Sigmoid colon (tissue), 7 donors: Measurements from ENCODE around the gene PIH1D2. TPM values are rescaled to one million over a fixed set of nuclear protein-coding genes. Genes with fewer than 3 reads are reported as not detected.

Experiments used
- DNase-seq: peaks from one replicate; pipeline ENCODE4 v3.0.0-alpha.2; 2019
- H3K27ac ChIP-seq, 4 donors: fragments of 200-600 bp; sonication (generic); one replicate each; pipeline ENCODE4 v1.5.1; 2016 to 2019; ENCODE audit warnings: mild to moderate bottlenecking in 1 of 4
- H3K27me3 ChIP-seq, 3 donors: fragments of 200-600 bp; sonication (generic); one replicate each; pipeline ENCODE4 v1.5.1; 2019; ENCODE audit warnings: mild to moderate bottlenecking in 1 of 3
- H3K36me3 ChIP-seq, 4 donors: fragments of 200-600 bp; sonication (generic); one replicate each; pipeline ENCODE4 v1.5.1; 2016 to 2019
- H3K4me1 ChIP-seq, 4 donors: fragments of 200-600 bp; sonication (generic); one replicate each; pipeline ENCODE4 v1.5.1; 2017 to 2019
- H3K4me3 ChIP-seq, 4 donors: fragments of 200-600 bp; sonication (generic); one replicate each; pipeline ENCODE4 v1.5.1; 2017 to 2019; ENCODE audit warnings: mild to moderate bottlenecking in 2 of 4, moderate library complexity in 1 of 4
- H3K9me3 ChIP-seq, 4 donors: fragments of 200-600 bp in 3 of 4; sonication (generic) in 3 of 4; one replicate each; pipeline versions ENCODE4 v1.5.1 to v1.6.1; 2013 to 2019
- EP300 ChIP-seq, 4 donors: sonication (generic); formaldehyde crosslinking; IDR thresholded peaks; one replicate each; pipeline ENCODE4 v1.6.1; 2017; ENCODE audit warnings: antibody characterized with exemption in 4 of 4
- POLR2A ChIP-seq, 2 donors: fragments of 450-650 bp; IDR thresholded peaks; one replicate each; pipeline ENCODE4 v1.6.1; 2016; ENCODE audit warnings: antibody characterized with exemption in 2 of 2, mild to moderate bottlenecking in 2 of 2, moderate library complexity in 2 of 2
- POLR2AphosphoS5 ChIP-seq, 4 donors: sonication (generic); formaldehyde crosslinking; IDR thresholded peaks; one replicate each; pipeline ENCODE4 v1.6.1; 2017; ENCODE audit warnings: antibody characterized with exemption in 4 of 4
- WGBS, 2 donors: extraction: QIAGEN DNeasy Blood & Tissue Kit; methylation state at CpG; one replicate each; pipeline ENCODE4 v1.1.7; 2013; 5-methylcytosine and 5-hydroxymethylcytosine counted together
- intact Hi-C: fragments of 100-400 bp; cut with DNase I; formaldehyde crosslinking; loops from one replicate; pipeline ENCODE4 v1.15.1; 2023
- polyA plus RNA-seq, 3 donors: library from polyadenylated mRNA; stranded (reverse); fragments of 200-250 nt; gene quantifications; one replicate each; pipeline ENCODE4 v1.2.3, GENCODE V29; 2013
- small RNA-seq, 3 donors: library from RNA; depleted of rRNA; stranded (forward); fragments of <200 nt; gene quantifications; one replicate each; pipeline ENCODE3, GENCODE V24; 2016
- total RNA-seq, 4 donors: library from RNA; depleted of rRNA; stranded (reverse); fragments of >200 nt; gene quantifications; one replicate each; pipeline ENCODE4 v1.1.0, GENCODE V29; 2016
- TF ChIP-seq, protein P1 (sequence below), 4 experiments: fragments of 450-650 bp in 3 of 4; fragments of 200-600 bp in 1 of 4; IDR thresholded peaks; one replicate each; pipeline ENCODE4 v1.5.1; 2016 to 2019; ENCODE audit warnings: antibody characterized with exemption in 4 of 4, mild to moderate bottlenecking in 3 of 4, moderate library complexity in 2 of 4
- donor health status: healthy with polysubstance abuse.
- donor health status: Bipolar disorder and iron deficiency.
- donor health status: healthy.

Gene PIH1D2
- total and polyA plus RNA-seq, 7 donors, result 0.60 to 3.9 (median 1.8) TPM; not detected in 1

DNA sequence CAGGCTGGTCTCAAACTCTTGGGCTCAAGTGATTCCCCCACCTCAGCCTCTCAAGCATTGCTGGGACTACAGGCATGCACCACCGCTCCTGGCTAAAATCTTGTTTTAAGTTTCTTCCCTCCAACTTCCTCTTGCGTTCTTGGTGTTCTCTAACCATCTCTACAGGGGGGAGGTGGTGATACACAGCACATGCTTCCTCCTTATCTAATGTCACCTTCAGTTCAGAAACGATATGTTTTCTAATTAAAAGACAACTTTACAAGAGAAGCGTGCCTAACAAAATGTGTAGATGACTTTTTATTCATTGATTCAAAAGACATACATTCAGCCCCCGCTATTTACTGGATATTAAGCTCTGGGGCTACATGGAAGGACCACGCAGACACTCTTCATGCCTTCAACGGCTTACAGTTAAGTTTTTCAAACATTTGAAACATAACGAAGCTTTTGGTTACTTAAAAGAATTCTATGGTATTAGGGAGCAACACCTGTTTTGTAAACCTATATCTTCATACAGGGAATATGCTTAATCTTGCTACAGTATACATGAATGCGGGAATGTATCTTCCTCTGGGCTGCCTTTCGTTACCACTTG, 49.5 kb downstream of the PIH1D2 start:
- Histone ChIP-seq H3K27ac (peak overlapping the region; percentile 92 to 94 (median 93)), H3K9me3 (no peaks in the 10 kb centered on the region), H3K27me3 (no peaks in the 10 kb centered on the region), H3K4me3 (peak overlapping the region; percentile 76 to 88 (median 86)), H3K36me3 (peaks cover 7 to 51% (median 20%) of the 10 kb centered on the region in 4 donors), H3K4me1 (peaks cover 0 to 14% (median 3%) of the 10 kb centered on the region in 4 donors)
- intact Hi-C loops, result no loop called here
- WGBS, 2 donors, result 5 to 6% methylated on average over 10 of the region's 10 CpGs
- TF ChIP-seq, protein P1, sequence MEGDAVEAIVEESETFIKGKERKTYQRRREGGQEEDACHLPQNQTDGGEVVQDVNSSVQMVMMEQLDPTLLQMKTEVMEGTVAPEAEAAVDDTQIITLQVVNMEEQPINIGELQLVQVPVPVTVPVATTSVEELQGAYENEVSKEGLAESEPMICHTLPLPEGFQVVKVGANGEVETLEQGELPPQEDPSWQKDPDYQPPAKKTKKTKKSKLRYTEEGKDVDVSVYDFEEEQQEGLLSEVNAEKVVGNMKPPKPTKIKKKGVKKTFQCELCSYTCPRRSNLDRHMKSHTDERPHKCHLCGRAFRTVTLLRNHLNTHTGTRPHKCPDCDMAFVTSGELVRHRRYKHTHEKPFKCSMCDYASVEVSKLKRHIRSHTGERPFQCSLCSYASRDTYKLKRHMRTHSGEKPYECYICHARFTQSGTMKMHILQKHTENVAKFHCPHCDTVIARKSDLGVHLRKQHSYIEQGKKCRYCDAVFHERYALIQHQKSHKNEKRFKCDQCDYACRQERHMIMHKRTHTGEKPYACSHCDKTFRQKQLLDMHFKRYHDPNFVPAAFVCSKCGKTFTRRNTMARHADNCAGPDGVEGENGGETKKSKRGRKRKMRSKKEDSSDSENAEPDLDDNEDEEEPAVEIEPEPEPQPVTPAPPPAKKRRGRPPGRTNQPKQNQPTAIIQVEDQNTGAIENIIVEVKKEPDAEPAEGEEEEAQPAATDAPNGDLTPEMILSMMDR (IDR thresholded peaks at IDR 0.05), result no peak
- TF ChIP-seq POLR2A (IDR thresholded peaks at IDR 0.05), result no peak
- no peak for TF ChIP-seq EP300 (IDR thresholded peaks at IDR 0.05)
- no peak for TF ChIP-seq POLR2AphosphoS5 (IDR thresholded peaks at IDR 0.05)
- no peak for DNase-seq

DNA sequence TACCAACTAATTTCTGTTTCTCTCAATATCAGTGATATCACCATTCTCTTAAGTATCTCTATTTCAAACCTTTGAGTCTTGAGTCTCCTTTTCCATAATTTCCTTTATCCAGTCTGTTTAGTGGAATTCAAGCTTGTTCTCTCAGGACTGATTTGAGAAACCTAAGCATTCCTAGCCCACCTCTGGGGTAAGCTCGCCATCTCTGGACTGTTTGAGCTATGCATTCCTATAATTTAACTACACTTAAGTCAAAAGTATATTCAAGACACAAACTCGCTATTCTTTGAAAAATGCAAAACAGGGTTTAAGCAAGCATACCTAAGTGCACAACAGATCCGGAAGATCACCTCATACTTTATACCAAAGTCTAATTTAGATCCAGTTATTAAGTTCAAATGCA, 50.7 kb downstream of the PIH1D2 start:
- intact Hi-C loops, result no loop called here
- no peak for DNase-seq
- no peak for TF ChIP-seq EP300 (IDR thresholded peaks at IDR 0.05)
- TF ChIP-seq, protein P1 (IDR thresholded peaks at IDR 0.05), result no peak
- TF ChIP-seq POLR2A (IDR thresholded peaks at IDR 0.05), result no peak
- no peak for TF ChIP-seq POLR2AphosphoS5 (IDR thresholded peaks at IDR 0.05)

DNA sequence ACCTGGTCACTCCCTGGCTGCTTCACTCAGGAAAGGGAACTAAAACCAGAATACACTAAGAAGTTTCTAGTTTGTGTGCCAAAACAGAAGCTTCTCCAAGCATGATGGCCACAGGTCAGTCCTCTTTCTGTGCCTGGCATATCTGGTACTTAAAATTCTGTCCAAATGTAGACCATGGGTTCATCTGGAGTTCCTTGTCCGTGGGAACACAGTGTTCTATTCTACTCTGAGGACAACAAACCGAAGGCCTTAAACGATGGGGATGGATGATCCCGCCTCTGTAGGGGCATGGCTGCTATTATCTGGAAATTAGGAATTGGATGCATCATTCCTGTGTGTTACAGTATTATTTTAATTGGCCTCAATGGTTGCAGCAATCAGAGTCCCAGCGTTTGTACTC, 54.8 kb downstream of the PIH1D2 start:
- no peaks in the 10 kb centered on the region for H3K27me3 ChIP-seq
- H3K4me1 ChIP-seq, result no peaks in the 10 kb centered on the region
- no peaks in the 10 kb centered on the region for H3K9me3 ChIP-seq
- no peak overlapping the region for H3K4me3 ChIP-seq
- TF ChIP-seq POLR2AphosphoS5 (IDR thresholded peaks at IDR 0.05), result no peak
- no peak for TF ChIP-seq EP300 (IDR thresholded peaks at IDR 0.05)
- TF ChIP-seq, protein P1 (IDR thresholded peaks at IDR 0.05), result no peak
- no peak for TF ChIP-seq POLR2A (IDR thresholded peaks at IDR 0.05)
- peaks cover 11 to 74% (median 19%) of the 10 kb centered on the region in 4 donors for H3K36me3 ChIP-seq
- no peak for DNase-seq
- H3K27ac ChIP-seq, result no peak overlapping the region
- 91 to 93% methylated on average over 5 of the region's 5 CpGs for WGBS, 2 donors
- intact Hi-C loops, result no loop called here

More for the DNA sequence above, 50.7 kb downstream of the PIH1D2 start:
- Histone ChIP-seq H3K27ac (no peak overlapping the region), H3K36me3 (peaks cover 11 to 54% (median 16%) of the 10 kb centered on the region in 4 donors), H3K4me1 (peaks cover 0 to 14% (median 3%) of the 10 kb centered on the region in 4 donors), H3K4me3 (no peak overlapping the region), H3K9me3 (no peaks in the 10 kb centered on the region), H3K27me3 (no peaks in the 10 kb centered on the region)
- 81 to 92% methylated on average over 3 of the region's 3 CpGs for WGBS, 2 donors

Small RNAs within 50 kb of the gene (small RNA-seq; reads per million reads assigned to genes)
- gene AP000907.3, result 0 reads per million in 3 donors
- 0 reads per million in 3 donors for gene RNU6-893P

Other genes starting within 250 kb of the PIH1D2 start
- gene ALG9, start 202.4 kb downstream of the PIH1D2 start, total RNA-seq, result 10 to 100 TPM; 25.5 to 40.4 (median 28.1) TPM
- 10 to 100 TPM in 1 of 3 donors, 1 to 10 TPM in 2; 6.0 to 13.9 (median 8.1) TPM for gene ALG9, start 202.4 kb downstream of the PIH1D2 start, polyA plus RNA-seq
- 1 to 10 TPM in 2 of 4 donors, under 1 TPM in 2; 0.54 to 1.7 (median 1.1) TPM for gene FDXACB1, start 194.9 kb downstream of the PIH1D2 start, total RNA-seq
- gene FDXACB1, start 194.9 kb downstream of the PIH1D2 start, polyA plus RNA-seq, result 1 to 10 TPM; 1.2 to 2.1 (median 1.2) TPM
- 10 to 100 TPM in 3 of 4 donors, 1 to 10 TPM in 1; 9.1 to 44.3 (median 13.4) TPM for gene CFAP68, start 194.5 kb downstream of the PIH1D2 start, total RNA-seq
- 10 to 100 TPM; 18.9 to 35.4 (median 23.4) TPM for gene CFAP68, start 194.5 kb downstream of the PIH1D2 start, polyA plus RNA-seq
- gene CRYAB, start 162.2 kb downstream of the PIH1D2 start, total RNA-seq, result 100 to 1,000 TPM; 151 to 299 (median 225) TPM
- 10 to 100 TPM; 25.0 to 99.7 (median 63.0) TPM for gene CRYAB, start 162.2 kb downstream of the PIH1D2 start, polyA plus RNA-seq
- gene HSPB2, start 161.3 kb downstream of the PIH1D2 start, total RNA-seq, result 1 to 10 TPM in 2 of 4 donors, under 1 TPM in 1, not detected in 1; 0.83 to 3.0 (median 1.4) TPM
- 10 to 100 TPM in 1 of 3 donors, 1 to 10 TPM in 1, under 1 TPM in 1; 0.69 to 11.4 (median 3.6) TPM for gene HSPB2, start 161.3 kb downstream of the PIH1D2 start, polyA plus RNA-seq
- gene C11orf52, start 155.1 kb downstream of the PIH1D2 start, total RNA-seq, result 1 to 10 TPM in 1 of 4 donors, not detected in 3; 3.9 TPM
- gene C11orf52, start 155.1 kb downstream of the PIH1D2 start, polyA plus RNA-seq, result 10 to 100 TPM in 2 of 3 donors, 1 to 10 TPM in 1; 6.3 to 17.8 (median 16.8) TPM
- gene DIXDC1, start 136.7 kb downstream of the PIH1D2 start, total RNA-seq, result 100 to 1,000 TPM in 2 of 4 donors, 10 to 100 TPM in 2; 92.7 to 105 (median 99.2) TPM
- 10 to 100 TPM in 1 of 3 donors, 1 to 10 TPM in 2; 2.3 to 12.0 (median 9.2) TPM for gene DIXDC1, start 136.7 kb downstream of the PIH1D2 start, polyA plus RNA-seq
- gene DLAT, start 48.6 kb downstream of the PIH1D2 start, total RNA-seq, result 10 to 100 TPM; 23.2 to 34.6 (median 26.0) TPM
- gene DLAT, start 48.6 kb downstream of the PIH1D2 start, polyA plus RNA-seq, result 10 to 100 TPM; 23.4 to 49.0 (median 28.2) TPM
- 10 to 100 TPM; 14.6 to 19.4 (median 17.5) TPM for gene NKAPD1, start 282 bp upstream of the PIH1D2 start, total RNA-seq
- gene NKAPD1, start 282 bp upstream of the PIH1D2 start, polyA plus RNA-seq, result 10 to 100 TPM; 11.1 to 16.2 (median 14.4) TPM
- gene TIMM8B, start 12.7 kb upstream of the PIH1D2 start, total RNA-seq, result 10 to 100 TPM; 19.1 to 62.1 (median 40.5) TPM
- gene TIMM8B, start 12.7 kb upstream of the PIH1D2 start, polyA plus RNA-seq, result 100 to 1,000 TPM; 152 to 153 (median 153) TPM
- gene SDHD, start 12.9 kb upstream of the PIH1D2 start, total RNA-seq, result 100 to 1,000 TPM in 3 of 4 donors, 10 to 100 TPM in 1; 96.4 to 169 (median 134) TPM
- 100 to 1,000 TPM; 160 to 545 (median 304) TPM for gene SDHD, start 12.9 kb upstream of the PIH1D2 start, polyA plus RNA-seq
- 10 to 100 TPM in 2 of 4 donors, 1 to 10 TPM in 2; 5.8 to 18.6 (median 10.8) TPM for gene IL18, start 90.1 kb upstream of the PIH1D2 start, total RNA-seq
- 100 to 1,000 TPM; 114 to 211 (median 129) TPM for gene IL18, start 90.1 kb upstream of the PIH1D2 start, polyA plus RNA-seq
- 1 to 10 TPM in 2 of 4 donors, under 1 TPM in 1, not detected in 1; 0.68 to 1.5 (median 1.1) TPM for gene TEX12, start 93.4 kb upstream of the PIH1D2 start, total RNA-seq
- not detected for gene TEX12, start 93.4 kb upstream of the PIH1D2 start, polyA plus RNA-seq
- gene BCO2, start 101.5 kb upstream of the PIH1D2 start, total RNA-seq, result 10 to 100 TPM in 1 of 4 donors, 1 to 10 TPM in 3; 6.4 to 16.9 (median 7.2) TPM
- 1 to 10 TPM in 1 of 3 donors, not detected in 2; 3.2 TPM for gene BCO2, start 101.5 kb upstream of the PIH1D2 start, polyA plus RNA-seq
- 10 to 100 TPM; 17.2 to 44.3 (median 30.7) TPM for gene PTS, start 152.4 kb upstream of the PIH1D2 start, total RNA-seq
- 10 to 100 TPM; 34.0 to 86.5 (median 81.1) TPM for gene PTS, start 152.4 kb upstream of the PIH1D2 start, polyA plus RNA-seq
- not detected for gene PLET1, start 186.8 kb upstream of the PIH1D2 start, total RNA-seq
- under 1 TPM in 1 of 3 donors, not detected in 2; 0.60 TPM for gene PLET1, start 186.8 kb upstream of the PIH1D2 start, polyA plus RNA-seq